Measurements from ENCODE around the gene ERAP2.
A peak's percentile ranks its signal among the peaks of the same experiment; 100 is the strongest.

The ERAP2 gene

DNA sequence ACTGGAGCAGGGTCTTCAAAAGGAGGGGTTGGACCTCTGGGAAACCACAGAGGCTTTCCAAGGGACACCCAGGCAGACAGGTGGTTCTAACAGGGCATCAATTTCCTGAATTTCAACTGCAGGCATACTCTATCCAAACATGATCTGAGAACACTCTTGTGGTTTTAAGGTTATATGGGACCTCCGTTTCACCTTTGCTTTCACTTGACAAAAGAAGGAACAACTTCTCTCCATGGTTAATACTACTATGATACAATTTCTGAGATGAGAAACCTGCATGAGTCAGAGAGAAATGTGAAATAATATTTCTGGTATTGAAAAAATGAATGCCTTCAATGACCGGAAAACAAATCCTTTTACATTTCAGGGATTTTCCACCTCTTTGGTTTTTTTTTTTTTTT lies 40.5 kb upstream of the ERAP2 start:
- Histone ChIP-seq H3K4me2 (ENCODE audit: low read depth, low read length) (no peak overlapping the region), H3K4me1 (ENCODE audit: low read length) (no peaks in the 10 kb centered on the region), H3K27me3 (replicated peaks; ENCODE audit: insufficient read depth, low read length) (0 out of 2 replicates have a peak, but pooled peaks cover 4% of the 10 kb centered on the region), H3F3A (ENCODE audit: insufficient read depth, low read length) (no peaks in the 10 kb centered on the region), H3K9me2 (replicated peaks; ENCODE audit: insufficient read depth, low read length) (no peaks in the 10 kb centered on the region), H2AFZ (ENCODE audit: low read length) (no peak overlapping the region), H3K27ac (ENCODE audit: low read length) (no peak overlapping the region), H3K4me3 (ENCODE audit: low read length) (no peak overlapping the region), H3K36me3 (replicated peaks; ENCODE audit: insufficient read depth, low read length) (no peaks in the 10 kb centered on the region), H4K20me1 (ENCODE audit: insufficient read depth, low read length) (no peaks in the 10 kb centered on the region), H3K79me2 (ENCODE audit: low read length) (no peaks in the 10 kb centered on the region), H3K9ac (ENCODE audit: low read length) (no peak overlapping the region), H3K9me3 (replicated peaks; ENCODE audit: insufficient read depth, low read length) (no peaks in the 10 kb centered on the region)
- TF ChIP-seq, protein P1, sequence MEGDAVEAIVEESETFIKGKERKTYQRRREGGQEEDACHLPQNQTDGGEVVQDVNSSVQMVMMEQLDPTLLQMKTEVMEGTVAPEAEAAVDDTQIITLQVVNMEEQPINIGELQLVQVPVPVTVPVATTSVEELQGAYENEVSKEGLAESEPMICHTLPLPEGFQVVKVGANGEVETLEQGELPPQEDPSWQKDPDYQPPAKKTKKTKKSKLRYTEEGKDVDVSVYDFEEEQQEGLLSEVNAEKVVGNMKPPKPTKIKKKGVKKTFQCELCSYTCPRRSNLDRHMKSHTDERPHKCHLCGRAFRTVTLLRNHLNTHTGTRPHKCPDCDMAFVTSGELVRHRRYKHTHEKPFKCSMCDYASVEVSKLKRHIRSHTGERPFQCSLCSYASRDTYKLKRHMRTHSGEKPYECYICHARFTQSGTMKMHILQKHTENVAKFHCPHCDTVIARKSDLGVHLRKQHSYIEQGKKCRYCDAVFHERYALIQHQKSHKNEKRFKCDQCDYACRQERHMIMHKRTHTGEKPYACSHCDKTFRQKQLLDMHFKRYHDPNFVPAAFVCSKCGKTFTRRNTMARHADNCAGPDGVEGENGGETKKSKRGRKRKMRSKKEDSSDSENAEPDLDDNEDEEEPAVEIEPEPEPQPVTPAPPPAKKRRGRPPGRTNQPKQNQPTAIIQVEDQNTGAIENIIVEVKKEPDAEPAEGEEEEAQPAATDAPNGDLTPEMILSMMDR (IDR thresholded peaks at IDR 0.05; ENCODE audit: low read length) = no peak
- TF ChIP-seq EZH2 (optimal IDR thresholded peaks at IDR 0.05; ENCODE audit: low read depth, low read length) = no peak
- no peak for TF ChIP-seq EZH2phosphoT487 (IDR thresholded peaks at IDR 0.05; ENCODE audit: low read length)
- peak; percentile 20 for DNase-seq

DNA sequence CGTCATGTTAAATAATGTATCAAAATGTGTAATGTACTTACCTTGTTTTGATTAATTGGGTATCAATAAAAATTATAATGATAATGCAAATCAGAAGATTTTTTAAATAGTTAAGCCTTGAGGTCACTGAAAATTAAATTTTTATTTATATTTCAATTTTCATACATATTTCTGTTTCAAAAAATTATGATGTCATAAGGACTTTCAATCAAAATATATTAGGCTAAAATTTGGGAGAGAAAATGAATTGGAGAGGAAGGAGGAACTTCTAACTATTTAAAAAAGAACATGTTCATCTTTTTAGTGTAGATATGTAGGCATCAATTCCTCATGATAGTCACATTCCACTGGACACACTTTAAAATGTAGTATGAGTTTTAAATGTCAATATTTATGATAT lies 39.5 kb upstream of the ERAP2 start:
- no peak for DNase-seq
- H3K9me3 ChIP-seq (replicated peaks; ENCODE audit: insufficient read depth, low read length) = no peaks in the 10 kb centered on the region
- H3K9ac ChIP-seq (ENCODE audit: low read length) = no peak overlapping the region
- H3K4me3 ChIP-seq (ENCODE audit: low read length) = no peak overlapping the region
- H4K20me1 ChIP-seq (ENCODE audit: insufficient read depth, low read length) = no peaks in the 10 kb centered on the region
- H3K27ac ChIP-seq (ENCODE audit: low read length) = no peak overlapping the region
- no peaks in the 10 kb centered on the region for H3F3A ChIP-seq (ENCODE audit: insufficient read depth, low read length)
- no peak overlapping the region for H3K4me2 ChIP-seq (ENCODE audit: low read depth, low read length)
- 0 out of 2 replicates have a peak, but pooled peaks cover 4% of the 10 kb centered on the region for H3K27me3 ChIP-seq (replicated peaks; ENCODE audit: insufficient read depth, low read length)
- no peak for TF ChIP-seq EZH2phosphoT487 (IDR thresholded peaks at IDR 0.05; ENCODE audit: low read length)
- TF ChIP-seq EZH2 (optimal IDR thresholded peaks at IDR 0.05; ENCODE audit: low read depth, low read length) = no peak
- TF ChIP-seq, protein P1 (IDR thresholded peaks at IDR 0.05; ENCODE audit: low read length) = no peak
- no peak overlapping the region for H2AFZ ChIP-seq (ENCODE audit: low read length)
- H3K9me2 ChIP-seq (replicated peaks; ENCODE audit: insufficient read depth, low read length) = no peaks in the 10 kb centered on the region
- no peaks in the 10 kb centered on the region for H3K79me2 ChIP-seq (ENCODE audit: low read length)
- H3K36me3 ChIP-seq (replicated peaks; ENCODE audit: insufficient read depth, low read length) = no peaks in the 10 kb centered on the region
- H3K4me1 ChIP-seq (ENCODE audit: low read length) = no peaks in the 10 kb centered on the region

DNA sequence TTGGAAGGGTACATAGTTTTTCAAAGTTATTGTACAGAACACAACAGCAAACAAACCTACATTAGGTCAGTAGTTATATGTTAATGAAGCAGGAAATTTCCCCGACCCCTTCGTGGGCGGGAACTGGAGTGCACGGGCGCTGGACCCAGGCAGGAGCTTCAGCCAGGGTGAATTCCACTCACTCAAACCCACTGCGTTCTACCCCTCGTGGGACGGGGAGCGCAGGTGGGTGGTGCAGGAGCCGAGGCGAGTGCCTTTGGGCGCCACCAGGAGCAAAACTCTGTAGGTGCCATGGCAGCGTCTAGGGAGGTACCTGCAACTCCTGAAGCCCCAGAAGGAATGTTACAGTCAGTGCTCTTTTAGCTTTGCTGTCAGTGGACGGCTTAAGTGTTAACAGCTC lies 39.0 kb upstream of the ERAP2 start:
- Histone ChIP-seq H3K27me3 (replicated peaks; ENCODE audit: insufficient read depth, low read length) (0 out of 2 replicates have a peak, but pooled peaks cover 4% of the 10 kb centered on the region), H3K36me3 (replicated peaks; ENCODE audit: insufficient read depth, low read length) (no peaks in the 10 kb centered on the region), H3K27ac (ENCODE audit: low read length) (no peak overlapping the region), H3K4me3 (ENCODE audit: low read length) (no peak overlapping the region), H4K20me1 (ENCODE audit: insufficient read depth, low read length) (no peaks in the 10 kb centered on the region), H2AFZ (ENCODE audit: low read length) (no peak overlapping the region), H3K9ac (ENCODE audit: low read length) (no peak overlapping the region), H3K4me1 (ENCODE audit: low read length) (no peaks in the 10 kb centered on the region), H3K4me2 (ENCODE audit: low read depth, low read length) (no peak overlapping the region), H3F3A (ENCODE audit: insufficient read depth, low read length) (no peaks in the 10 kb centered on the region), H3K9me2 (replicated peaks; ENCODE audit: insufficient read depth, low read length) (no peaks in the 10 kb centered on the region), H3K9me3 (replicated peaks; ENCODE audit: insufficient read depth, low read length) (no peaks in the 10 kb centered on the region), H3K79me2 (ENCODE audit: low read length) (no peaks in the 10 kb centered on the region)
- DNase-seq = no peak
- no peak for TF ChIP-seq EZH2phosphoT487 (IDR thresholded peaks at IDR 0.05; ENCODE audit: low read length)
- TF ChIP-seq, protein P1 (IDR thresholded peaks at IDR 0.05; ENCODE audit: low read length) = no peak
- no peak for TF ChIP-seq EZH2 (optimal IDR thresholded peaks at IDR 0.05; ENCODE audit: low read depth, low read length)
